ENCODE data around the gene STON1.
"Not testable (repeated sequence)": the region's sequence is repeated elsewhere in the genome, so short reads cannot be mapped to it uniquely, and the experiment has no call there.

The STON1 gene, protein sequence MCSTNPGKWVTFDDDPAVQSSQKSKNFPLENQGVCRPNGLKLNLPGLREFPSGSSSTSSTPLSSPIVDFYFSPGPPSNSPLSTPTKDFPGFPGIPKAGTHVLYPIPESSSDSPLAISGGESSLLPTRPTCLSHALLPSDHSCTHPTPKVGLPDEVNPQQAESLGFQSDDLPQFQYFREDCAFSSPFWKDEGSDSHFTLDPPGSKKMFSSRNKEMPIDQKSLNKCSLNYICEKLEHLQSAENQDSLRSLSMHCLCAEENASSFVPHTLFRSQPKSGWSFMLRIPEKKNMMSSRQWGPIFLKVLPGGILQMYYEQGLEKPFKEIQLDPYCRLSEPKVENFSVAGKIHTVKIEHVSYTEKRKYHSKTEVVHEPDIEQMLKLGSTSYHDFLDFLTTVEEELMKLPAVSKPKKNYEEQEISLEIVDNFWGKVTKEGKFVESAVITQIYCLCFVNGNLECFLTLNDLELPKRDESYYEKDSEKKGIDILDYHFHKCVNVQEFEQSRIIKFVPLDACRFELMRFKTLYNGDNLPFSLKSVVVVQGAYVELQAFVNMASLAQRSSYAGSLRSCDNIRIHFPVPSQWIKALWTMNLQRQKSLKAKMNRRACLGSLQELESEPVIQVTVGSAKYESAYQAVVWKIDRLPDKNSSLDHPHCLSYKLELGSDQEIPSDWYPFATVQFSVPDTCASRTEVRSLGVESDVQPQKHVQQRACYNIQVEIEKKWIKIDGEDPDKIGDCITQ

DNA sequence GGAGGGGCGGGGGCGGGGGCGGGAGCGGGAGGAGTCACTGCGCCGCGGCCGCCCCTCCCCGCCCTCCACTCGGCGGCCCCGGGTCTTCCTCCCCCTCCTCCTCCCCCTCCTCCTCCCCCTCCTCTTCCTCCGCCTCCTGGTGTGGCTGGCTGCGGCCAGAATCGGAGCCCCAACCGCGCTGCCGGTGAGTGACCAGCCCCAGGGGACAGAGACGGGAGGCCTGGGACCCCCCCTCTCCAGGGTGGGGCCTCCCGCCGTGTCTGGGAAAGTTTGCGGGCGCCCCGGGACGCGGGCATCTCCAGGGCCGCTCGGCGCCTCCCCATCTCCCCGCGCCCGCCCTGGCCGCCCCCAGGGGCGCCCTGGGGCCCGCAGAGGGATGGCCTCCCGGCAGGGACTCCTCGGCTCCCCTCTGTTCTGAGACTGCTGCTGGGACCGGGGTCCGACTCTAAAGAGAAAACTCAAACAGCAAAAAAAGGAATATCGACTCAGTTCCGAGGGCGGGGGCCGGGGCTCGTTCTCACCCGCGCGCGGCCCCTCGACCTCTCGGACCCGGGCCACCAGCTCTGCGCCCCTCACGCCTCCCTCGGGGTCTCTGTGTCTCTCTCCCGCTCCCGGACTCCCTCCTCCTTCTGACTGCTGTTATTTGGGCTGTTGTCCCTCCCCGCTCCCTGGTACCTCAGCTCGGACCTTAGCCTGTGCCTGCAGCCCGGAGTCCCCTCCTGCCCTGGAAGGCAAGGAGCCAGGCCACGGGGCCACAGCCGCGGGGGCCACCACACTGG, at the start of gene STON1:
STON1 (plus strand) TSS at position 122 of the 779 bp plus-strand sequence. CDS start 50,480 bp downstream, outside the sequence.
- no peak for DNase-seq (ENCODE audit: low spot score)

DNA sequence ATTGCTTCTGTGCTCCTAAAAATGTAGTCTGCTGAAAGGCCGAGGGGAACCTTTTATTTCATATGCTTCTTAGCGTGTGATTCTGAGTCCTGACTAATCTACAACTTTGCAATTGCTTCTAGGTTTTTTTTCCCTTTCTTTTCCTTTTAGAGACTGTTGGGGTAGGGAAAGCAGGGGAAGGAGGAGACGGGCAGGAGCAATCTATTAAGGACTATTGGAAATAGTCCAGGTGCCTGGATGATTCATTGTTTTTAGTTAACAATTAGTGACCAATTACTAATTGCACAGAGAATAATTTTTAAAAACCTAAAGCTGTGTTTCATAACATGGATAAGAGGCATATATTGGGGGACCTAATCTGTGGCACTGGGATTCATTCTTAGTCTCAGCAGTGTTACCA, 49.4 kb upstream of the STON1 start:
- no peak for DNase-seq (ENCODE audit: low spot score)

DNA sequence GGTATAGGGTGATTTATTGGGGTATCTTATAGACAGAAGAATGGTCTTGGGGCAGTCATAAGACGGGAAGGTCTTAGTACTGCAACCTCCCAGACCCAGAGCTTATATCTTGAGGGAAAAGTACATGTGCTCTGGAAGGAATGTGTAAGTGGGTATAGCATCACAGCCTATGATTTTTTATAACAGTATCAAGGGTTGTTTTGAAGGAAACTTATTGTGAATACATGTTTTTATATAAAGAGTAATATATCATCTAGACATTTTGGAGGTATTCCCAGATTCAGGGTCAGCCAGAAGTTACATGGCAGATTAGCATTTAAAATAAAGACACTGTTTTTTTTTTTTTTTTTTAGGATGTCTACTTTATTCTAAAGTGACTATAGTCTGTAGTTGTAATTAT, 47.6 kb upstream of the STON1 start:
- DNase-seq (ENCODE audit: low spot score) = no peak

DNA sequence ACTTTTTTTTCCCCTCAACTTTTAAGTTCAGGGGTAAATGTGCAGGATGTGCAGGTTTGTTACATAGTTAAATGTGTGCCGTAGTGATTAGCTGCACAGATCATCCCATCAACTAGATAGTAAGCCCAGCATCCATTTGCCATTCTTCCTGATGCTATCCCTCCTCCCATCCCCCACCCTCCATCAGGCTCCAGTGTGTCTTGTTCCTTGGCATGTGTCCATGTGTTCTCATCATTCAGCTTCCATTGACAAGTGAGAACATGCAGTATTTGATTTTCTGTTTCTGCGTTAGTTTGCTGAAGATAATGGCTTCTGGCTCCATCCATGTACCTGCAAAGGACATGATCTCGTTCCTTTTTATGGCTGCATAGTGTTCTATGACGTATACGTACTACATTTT, 47.2 kb upstream of the STON1 start:
- DNase-seq (ENCODE audit: low spot score) = peak; percentile 85

DNA sequence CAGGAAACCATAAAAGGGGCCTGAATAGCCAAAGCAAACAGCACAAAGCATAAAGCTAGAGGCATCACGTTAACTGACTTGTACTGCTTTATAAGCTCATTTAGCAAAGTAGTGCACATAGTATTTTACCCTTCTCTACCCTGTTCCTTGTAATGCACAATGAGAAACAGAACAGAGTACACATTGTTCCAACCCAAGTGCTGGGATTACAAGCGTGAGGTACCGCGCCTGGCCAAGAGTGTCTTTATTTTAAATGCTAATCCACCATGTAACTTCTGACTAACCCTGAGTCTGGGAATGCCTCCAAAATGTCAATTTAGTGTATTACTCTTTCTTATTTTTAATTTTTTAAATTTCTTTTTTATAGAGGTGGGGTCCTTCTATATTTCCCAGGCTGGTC, 46.4 kb upstream of the STON1 start:
- DNase-seq (ENCODE audit: low spot score) = peak; percentile 23

DNA sequence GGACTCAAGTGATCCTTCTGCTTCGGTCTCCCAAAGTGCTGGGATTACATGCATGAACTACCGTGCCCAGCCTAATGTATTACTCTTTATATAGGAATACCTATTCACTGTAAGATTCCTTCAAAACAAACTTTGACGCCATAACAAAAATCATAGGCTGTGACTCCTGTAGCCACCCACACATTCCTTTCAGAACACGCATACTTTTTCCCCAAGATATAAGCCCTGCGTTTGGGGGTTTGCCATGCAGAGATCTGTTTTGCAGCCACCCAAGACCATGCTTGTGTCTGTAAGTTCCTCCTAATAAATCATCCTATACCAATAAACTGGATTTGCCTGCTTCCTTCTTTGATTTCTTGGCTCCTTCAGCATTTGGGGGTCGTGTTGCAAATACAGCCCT, 46.0 kb upstream of the STON1 start:
- DNase-seq (ENCODE audit: low spot score) = no peak

DNA sequence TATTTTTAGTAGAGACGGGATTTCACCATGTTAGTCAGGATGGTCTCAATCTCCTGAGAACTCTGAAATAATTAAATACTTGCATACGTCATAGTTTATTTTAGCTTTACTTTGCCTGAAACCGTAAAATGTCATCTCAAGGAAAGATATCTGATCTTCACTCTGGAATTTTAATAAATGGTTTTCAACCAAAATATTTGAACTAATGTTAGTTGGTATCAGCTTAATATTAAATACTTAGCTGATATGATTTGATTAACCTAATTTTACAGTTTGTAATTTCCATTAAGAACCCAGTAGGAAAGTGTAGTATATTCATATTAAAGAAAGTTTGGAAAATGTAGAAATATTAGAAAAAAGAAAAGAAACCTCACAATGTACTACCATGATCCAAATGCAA, 41.4 kb upstream of the STON1 start:
- DNase-seq (ENCODE audit: low spot score) = no peak

DNA sequence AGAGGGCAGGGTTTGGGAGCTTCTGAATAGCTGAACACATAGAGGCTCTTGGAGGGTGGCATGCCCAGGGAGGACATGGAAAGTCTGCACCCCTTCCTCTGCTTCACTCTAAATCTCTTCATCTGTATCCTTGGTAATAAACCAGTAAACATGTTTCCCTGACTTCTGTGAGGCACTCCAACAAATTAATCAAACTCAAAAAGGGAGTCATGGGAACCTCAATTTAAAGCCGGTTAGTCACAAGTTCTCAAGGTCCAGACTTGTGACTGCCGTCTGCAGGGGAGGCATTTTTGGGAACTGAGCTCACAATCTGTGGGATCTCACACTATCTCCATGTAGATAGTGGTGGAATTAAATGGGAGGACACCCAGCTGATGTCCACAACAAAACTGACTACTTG, 33.1 kb upstream of the STON1 start:
- no peak for DNase-seq (ENCODE audit: low spot score)

DNA sequence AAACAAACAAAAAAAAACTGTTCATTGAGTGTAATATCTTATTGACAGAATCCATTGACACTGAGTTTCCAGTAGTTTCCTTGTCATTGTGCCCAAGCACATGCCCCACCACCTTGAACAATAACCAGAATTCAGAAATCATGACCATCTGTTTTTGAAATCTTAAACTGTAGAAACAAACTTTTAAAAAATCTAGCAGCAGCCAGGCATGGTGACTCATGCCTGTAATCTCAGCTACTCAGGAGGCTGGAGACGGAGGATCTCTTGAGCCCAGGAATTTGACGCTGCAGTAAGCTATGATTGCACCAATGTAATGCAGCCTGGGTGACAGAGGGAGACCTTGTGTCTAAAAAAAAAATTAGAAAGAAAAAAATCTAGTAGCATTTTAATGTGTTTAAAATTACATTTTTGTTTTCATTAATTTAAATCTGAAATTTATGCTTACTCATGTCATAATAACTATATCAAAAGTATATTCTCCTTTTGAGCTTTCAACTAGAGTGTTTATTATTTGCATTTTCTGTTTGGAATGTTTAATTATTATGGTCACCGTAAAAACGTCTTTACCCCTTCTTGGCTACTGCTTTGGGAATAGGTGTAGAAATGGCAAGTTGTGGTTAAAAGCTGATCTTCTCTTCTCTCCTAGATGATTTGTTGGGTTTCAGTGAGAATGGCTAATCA, 25.2 kb upstream of the STON1 start:
- no peak for DNase-seq (ENCODE audit: low spot score)

DNA sequence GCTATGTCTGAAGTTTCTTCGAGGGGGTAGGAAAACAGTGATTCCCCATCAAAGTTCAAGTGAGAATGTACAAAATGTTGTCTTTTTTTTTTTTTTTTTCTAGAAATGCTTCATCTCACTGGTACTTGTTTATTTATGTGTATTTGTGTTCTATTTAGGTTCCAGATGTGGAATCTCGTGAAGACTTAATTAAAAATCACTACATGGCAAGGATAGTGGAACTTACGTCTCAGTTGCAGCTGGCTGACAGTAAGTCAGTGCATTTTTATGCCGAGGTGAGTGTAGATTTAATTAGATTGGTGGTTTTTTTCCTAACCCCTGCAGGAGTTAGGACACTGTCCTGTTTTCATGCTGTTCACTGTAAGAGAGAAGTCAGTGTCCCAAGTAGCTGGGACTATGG, 22.8 kb upstream of the STON1 start:
- DNase-seq (ENCODE audit: low spot score) = no peak

DNA sequence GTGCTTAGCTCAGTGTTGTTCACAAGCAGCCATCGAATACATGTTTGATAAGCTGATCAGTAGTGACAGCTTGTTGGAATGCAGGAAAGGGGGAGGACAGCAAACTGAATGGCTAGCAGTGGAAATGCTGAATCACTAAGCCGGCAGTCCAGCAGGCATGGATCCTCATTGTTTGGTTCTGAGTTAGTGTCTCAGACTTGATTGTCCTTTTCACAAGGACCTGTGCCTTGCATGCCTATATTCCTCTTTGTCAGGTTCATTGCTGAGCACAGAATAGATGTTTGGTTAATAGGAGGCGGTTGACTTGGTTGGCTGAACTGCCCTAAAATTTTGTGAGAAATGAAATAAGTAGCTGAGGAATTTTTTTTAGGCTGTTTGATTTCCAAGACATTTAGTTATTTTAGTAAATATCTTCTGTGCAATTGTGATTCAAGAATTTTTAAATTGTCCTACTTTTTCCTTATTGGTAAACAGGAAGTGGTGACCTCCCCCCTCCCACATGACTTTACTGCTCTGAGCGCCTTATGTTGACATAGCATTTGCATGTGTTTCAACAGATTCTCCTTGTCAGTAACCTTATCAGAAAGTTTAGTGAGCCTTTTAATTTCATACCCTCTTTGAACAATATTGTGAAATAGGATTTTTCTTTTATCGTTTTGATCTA, 21.4 kb upstream of the STON1 start:
- DNase-seq (ENCODE audit: low spot score) = no peak

DNA sequence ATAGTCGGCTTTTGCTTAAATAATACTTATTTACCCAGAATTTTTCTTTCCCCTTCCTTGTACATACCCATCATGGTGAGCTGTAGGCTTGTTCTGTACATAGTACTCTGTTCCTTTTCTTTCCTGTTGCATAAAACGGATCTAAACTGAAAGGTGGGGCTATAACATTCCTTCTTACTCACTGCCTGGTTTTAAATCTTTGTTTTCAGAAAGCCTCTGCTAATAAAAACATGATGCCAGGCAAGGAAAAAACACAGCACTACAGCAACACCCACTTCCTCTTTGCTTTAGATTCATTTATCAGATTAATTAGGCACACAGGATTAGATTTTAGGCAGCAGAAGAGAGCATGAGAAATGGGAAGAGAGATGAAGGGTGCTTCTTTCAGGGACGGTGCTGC, 19.6 kb upstream of the STON1 start:
- DNase-seq (ENCODE audit: low spot score) = no peak

DNA sequence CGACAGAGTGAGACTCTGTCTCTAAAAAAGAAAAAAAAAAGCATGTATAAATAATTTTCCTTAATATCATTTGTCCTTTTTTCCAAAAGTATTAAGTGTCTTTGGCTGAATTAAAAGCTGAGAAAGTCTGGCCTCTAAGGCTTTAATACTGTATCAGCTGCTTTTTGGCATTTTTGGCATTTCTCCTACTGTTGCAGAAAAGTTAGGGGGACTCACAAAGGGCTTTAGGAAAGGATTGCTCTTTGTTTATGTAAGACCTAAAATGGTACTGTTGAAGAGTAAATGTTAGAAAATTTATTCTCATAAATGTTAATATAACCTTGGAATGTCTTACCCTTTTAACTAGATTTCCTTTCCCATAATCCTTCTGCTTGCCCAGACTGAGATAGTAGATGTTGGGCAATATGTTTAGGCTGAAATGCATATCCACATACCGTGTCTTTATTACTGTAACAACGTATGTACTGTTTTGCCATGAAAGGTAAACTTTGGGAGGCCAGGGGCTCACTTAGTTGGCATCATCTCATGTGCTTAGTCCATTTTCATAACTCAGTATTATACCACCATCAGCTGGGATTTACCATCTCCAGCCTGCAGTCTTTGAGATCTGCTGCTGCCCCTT, 18.0 kb upstream of the STON1 start:
- DNase-seq (ENCODE audit: low spot score) = no peak

DNA sequence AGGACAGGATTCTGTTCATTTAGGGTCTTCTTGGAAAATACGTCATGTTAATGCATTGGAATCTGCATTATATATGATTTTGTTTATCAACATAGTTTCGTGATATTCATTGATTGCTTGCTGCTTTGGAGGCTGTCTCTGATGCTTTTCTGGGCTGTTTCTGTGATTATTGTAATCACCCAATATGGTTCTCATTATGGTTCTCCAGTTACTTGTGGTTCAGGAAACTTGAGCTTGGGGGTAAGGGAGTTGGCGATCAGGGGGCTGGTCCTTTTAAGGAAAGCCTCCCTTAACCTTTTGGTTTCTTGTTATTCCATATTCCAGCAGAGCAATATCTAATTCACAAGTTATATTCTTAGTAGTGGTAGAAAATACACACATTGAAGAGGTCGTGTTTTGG, 17.4 kb upstream of the STON1 start:
- DNase-seq (ENCODE audit: low spot score) = no peak

DNA sequence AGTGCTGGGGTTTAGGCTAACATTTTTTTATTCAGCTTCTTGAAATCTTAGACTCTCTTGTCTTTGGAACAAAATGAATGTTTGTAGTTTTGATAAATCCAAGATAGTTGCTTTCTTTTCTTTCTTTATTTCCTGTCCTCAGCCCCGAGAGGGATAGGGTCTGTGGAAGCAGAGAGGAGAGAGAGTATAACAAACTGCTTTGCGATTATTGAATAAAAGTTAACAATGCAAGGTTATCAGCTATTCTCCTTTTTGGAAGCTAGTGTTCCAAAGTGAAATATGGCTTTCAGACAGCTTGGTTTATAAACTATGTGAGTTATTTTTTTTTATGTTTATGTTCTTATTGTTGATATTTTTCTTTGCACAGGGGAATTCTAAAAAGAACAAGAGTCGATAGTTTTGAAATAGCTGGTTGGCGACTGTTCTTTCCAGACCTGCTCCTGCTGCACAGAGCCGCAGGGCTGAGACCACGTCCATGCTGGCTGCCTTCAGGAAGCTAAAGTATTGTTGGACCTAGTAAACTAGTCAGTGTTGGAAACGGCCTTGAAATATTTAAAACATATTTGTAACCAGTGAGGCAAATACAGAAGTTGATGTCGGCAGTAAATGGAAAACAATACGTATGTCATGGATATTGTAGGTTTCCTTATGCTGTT, 15.5 kb upstream of the STON1 start:
- no peak for DNase-seq (ENCODE audit: low spot score)

DNA sequence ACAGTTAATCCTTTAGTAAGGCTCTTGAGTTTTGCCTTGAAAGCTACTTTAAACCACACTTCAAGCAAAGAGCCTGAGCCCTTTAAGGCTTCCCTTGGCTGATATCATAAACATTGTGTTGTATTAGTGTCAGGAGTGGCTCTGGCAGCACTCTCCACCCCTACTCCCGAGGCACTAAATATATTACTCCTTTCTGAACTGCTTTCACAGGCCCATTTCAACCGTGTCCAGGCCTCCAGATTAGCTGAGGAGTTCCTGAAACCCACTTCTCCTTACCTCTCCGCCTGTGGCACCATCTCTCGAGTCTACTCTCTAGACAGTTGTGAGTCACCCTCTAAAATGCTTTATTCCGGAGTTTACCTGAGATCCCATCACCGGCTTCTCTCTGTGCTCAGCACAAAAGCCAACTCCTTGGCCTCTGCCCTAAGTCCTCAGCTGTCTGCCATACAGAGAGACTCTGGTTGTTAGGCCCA, 14.4 kb upstream of the STON1 start:
- no peak for DNase-seq (ENCODE audit: low spot score)

DNA sequence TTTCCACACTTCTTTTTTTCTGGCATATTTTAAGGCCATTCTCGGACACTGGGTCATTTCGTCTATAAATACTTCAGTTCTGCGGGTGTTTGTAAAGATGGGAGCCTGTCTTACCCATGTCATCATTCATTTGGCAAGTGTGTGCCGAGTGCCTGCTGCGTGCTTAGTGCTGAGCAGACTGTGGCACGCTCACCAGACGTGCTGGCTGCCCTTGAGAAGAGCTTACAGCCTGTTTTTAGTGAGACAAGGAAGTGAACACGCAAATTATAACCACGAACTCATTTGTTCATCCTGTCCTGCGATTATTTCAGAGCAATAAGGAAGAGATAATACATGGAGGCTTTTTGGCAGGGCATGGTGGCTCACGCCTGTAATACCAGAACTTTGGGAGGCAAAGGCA, 10.4 kb upstream of the STON1 start:
- DNase-seq (ENCODE audit: low spot score) = no peak

DNA sequence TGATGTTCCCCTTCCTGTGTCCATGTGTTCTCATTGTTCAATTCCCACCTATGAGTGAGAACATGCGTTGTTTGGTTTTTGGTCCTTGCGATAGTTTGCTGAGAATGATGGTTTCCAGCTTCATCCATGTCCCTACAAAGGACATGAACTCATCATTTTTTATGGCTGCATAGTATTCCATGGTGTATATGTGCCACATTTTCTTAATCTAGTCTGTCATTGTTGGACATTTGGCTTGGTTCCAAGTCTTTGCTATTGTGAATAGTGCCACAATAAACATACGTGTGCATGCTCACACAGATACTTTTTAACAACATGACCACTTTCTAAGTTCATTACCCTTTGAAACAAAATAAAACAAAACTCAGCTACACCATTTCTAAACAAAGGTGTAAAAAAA, 5.2 kb upstream of the STON1 start:
- DNase-seq (ENCODE audit: low spot score) = not testable (repeated sequence)

DNA sequence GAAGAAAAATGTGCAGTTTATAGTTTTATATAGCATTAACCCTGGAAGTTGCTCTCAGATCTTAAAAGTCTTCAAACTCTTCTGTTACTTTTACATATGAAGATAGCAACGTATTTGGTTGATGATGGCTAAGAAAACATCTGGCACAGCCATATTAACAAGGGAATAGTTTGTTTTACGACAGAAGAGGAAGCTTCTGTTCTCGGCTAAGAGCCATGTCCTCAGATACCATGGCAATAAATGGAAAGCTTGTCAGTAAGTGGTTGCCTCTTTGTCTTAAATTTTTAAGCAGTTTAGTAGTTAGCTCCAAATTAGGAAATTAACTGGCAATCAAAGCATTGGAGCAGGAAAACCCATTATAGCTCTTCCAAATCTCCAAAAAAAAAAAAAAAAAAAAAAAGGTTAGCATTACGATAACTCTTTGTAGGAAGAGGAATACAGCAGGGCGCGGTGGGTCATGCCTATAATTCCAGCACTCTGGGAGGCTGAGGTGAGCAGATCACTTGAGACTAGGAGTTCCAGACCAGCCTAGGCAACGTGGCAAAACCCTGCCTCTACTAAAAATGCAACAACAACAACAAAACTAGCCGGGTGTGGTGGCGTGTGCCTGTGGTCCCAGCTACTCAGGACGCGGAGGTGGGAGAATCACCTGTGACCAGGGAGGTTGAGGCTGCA, 4.5 kb upstream of the STON1 start:
- no peak for DNase-seq (ENCODE audit: low spot score)

All from globus pallidus (tissue), 1 donor.